HCT116 (cell line): Measurements from ENCODE around the gene ORM1. TPM values are rescaled to one million over a fixed set of nuclear protein-coding genes. Genes with fewer than 3 reads are reported as not detected.

Experiments
- ATAC-seq: fragments of 200-7000 bp; cut with Tn5 transposase; 2 replicates; pipeline ENCODE4 v1.9.1; 2020; ENCODE audit warnings: mild to moderate bottlenecking, moderate library complexity
- BruUV-seq: library from RNA; stranded (reverse); fragments of 400-500 nt; replicated peaks from 2 replicates; lab custom pipeline; 2021; lab: Mats Ljungman, UMichigan
- CTCF ChIA-PET: fragments of 300-600 bp; sonication (Branson Sonifier 250); formaldehyde crosslinking; loops from one replicate; lab custom pipeline; 2021; ENCODE audit warnings: antibody characterized with exemption; lab: Charles Lee
- POLR2A ChIA-PET: fragments of 300-600, 350-600 bp; sonication (Branson Sonifier 250); formaldehyde crosslinking; loops from one replicate; lab custom pipeline; 2021; ENCODE audit warnings: antibody characterized with exemption; lab: Charles Lee
- RAD21 ChIA-PET, 2 experiments: fragments of 300-600 bp; sonication (Branson Sonifier 250); formaldehyde crosslinking; loops; one replicate each; lab custom pipeline; 2023; ENCODE audit warnings: low total read pairs in 2 of 2; ENCODE audit not compliant: uncharacterized antibody in 2 of 2, unreplicated experiment in 2 of 2, low non-redundant PET in 1 of 2; lab: Charles Lee
- DNase-seq: peaks from one replicate; pipeline ENCODE4 v3.0.0-alpha.2; 2010; ENCODE audit warnings: low read depth, low spot score
- H2AFZ ChIP-seq: fragments of 200-600 bp; shearing (Covaris generic), sonication (generic); 2 replicates; pipeline ENCODE4 v1.6.1; 2017; ENCODE audit warnings: low read depth, mixed run types, mixed read lengths, antibody characterized with exemption, low read length; ENCODE audit not compliant: poor library complexity, severe bottlenecking
- H3K27ac ChIP-seq: 2 replicates; pipeline ENCODE4 v1.5.1; 2012; ENCODE audit warnings: low read depth, low read length
- H3K27me3 ChIP-seq: fragments of 200-600 bp; sonication (generic); 2 replicates; pipeline ENCODE4 v1.6.1; 2016; ENCODE audit warnings: mixed run types, low read length, mixed read lengths; ENCODE audit not compliant: insufficient read depth
- H3K36me3 ChIP-seq, 2 experiments: fragments of 200-500 bp in 1 of 2; fragments of 200-600 bp in 1 of 2; sonication (Bioruptor generic) in 1 of 2; sonication (generic) in 1 of 2; 2 replicates each; pipeline versions ENCODE4 v1.5.1 to v1.6.1; 2014 to 2016; ENCODE audit warnings: low read length in 2 of 2, inconsistent platforms in 1 of 2, mixed read lengths in 1 of 2, mixed run types in 1 of 2; ENCODE audit not compliant: insufficient read depth in 2 of 2, control insufficient read depth in 1 of 2
- H3K4me1 ChIP-seq, 2 experiments: fragments of 200-600 bp in 1 of 2; sonication (generic) in 1 of 2; 2 replicates each; pipeline versions ENCODE4 v1.5.1 to v1.6.1; 2012 to 2017; ENCODE audit warnings: low read length in 2 of 2, inconsistent platforms in 1 of 2, mild to moderate bottlenecking in 1 of 2, mixed read lengths in 1 of 2, mixed run types in 1 of 2, moderate library complexity in 1 of 2; ENCODE audit not compliant: insufficient read depth in 2 of 2, control insufficient read depth in 1 of 2
- H3K4me2 ChIP-seq: fragments of 200-600 bp; sonication (generic); 2 replicates; pipeline ENCODE4 v1.6.1; 2017; ENCODE audit warnings: mixed run types, low read length, mixed read lengths
- H3K4me3 ChIP-seq, 2 experiments: fragments of 200-600 bp in 1 of 2; sonication (generic) in 1 of 2; replicated peaks in 1 of 2; 2 replicates each; pipeline ENCODE4 v1.5.1; 2011 to 2016; ENCODE audit warnings: low read length in 2 of 2, control low read depth in 1 of 2, low read depth in 1 of 2, mild to moderate bottlenecking in 1 of 2, mixed read lengths in 1 of 2, mixed run types in 1 of 2
- H3K79me2 ChIP-seq: fragments of 200-600 bp; sonication (generic); 2 replicates; pipeline ENCODE4 v1.6.1; 2017; ENCODE audit warnings: mild to moderate bottlenecking, mixed run types, low read length, moderate library complexity, mixed read lengths; ENCODE audit not compliant: insufficient read depth
- H3K9ac ChIP-seq: fragments of 200-600 bp; sonication (generic); 2 replicates; pipeline ENCODE4 v1.6.1; 2016; ENCODE audit warnings: low read length, mixed read lengths
- H3K9me2 ChIP-seq: fragments of 200-600 bp; sonication (generic), shearing (Covaris generic); 2 replicates; pipeline ENCODE4 v1.6.1; 2017; ENCODE audit warnings: mixed run types, mild to moderate bottlenecking, moderate library complexity; ENCODE audit not compliant: insufficient read depth
- H3K9me3 ChIP-seq, 2 experiments: fragments of 200-500 bp in 1 of 2; fragments of 200-600 bp in 1 of 2; sonication (Bioruptor generic) in 1 of 2; sonication (generic) in 1 of 2; 2 replicates each; pipeline ENCODE4 v1.6.1; 2014 to 2017; ENCODE audit warnings: low read length in 2 of 2, mixed read lengths in 2 of 2, inconsistent platforms in 1 of 2, low read depth in 1 of 2, mild to moderate bottlenecking in 1 of 2, mixed run types in 1 of 2, moderate library complexity in 1 of 2; ENCODE audit not compliant: control insufficient read depth in 1 of 2, insufficient read depth in 1 of 2
- H4K20me1 ChIP-seq: fragments of 200-600 bp; sonication (generic), shearing (Covaris generic); 2 replicates; pipeline ENCODE4 v1.6.1; 2017; ENCODE audit warnings: mixed run types, mild to moderate bottlenecking, moderate library complexity; ENCODE audit not compliant: insufficient read depth
- ATF3 ChIP-seq: IDR thresholded peaks from 2 replicates; pipeline ENCODE4 v1.6.1; 2012
- CBX3 ChIP-seq: IDR thresholded peaks from 2 replicates; pipeline ENCODE4 v1.6.1; 2012; ENCODE audit warnings: low read depth
- EZH2 ChIP-seq: fragments of 200-600 bp; sonication (generic); IDR thresholded peaks from 2 replicates; pipeline ENCODE4 v1.6.1; 2017; ENCODE audit warnings: antibody characterized with exemption, mixed run types
- EZH2phosphoT487 ChIP-seq: fragments of 200-600 bp; IDR thresholded peaks from 2 replicates; pipeline ENCODE4 v1.6.1; 2018; ENCODE audit warnings: antibody characterized with exemption, borderline replicate concordance
- FOSL1 ChIP-seq: IDR thresholded peaks from 2 replicates; pipeline ENCODE4 v1.6.1; 2012; ENCODE audit warnings: low read depth
- POLR2A ChIP-seq: IDR thresholded peaks from 2 replicates; pipeline ENCODE4 v1.7.0; 2011; ENCODE audit warnings: borderline replicate concordance; ENCODE audit not compliant: insufficient read depth, insufficient read length; ENCODE audit errors: extremely low read depth
- POLR2AphosphoS5 ChIP-seq: IDR thresholded peaks from 2 replicates; pipeline ENCODE4 v1.6.1; 2011; ENCODE audit warnings: mild to moderate bottlenecking, low read depth, low read length, moderate library complexity
- SIN3A ChIP-seq: IDR thresholded peaks from 2 replicates; pipeline ENCODE4 v1.6.1; 2012; ENCODE audit warnings: low read depth
- SRF ChIP-seq: IDR thresholded peaks from 2 replicates; pipeline ENCODE4 v1.6.1; 2012; ENCODE audit warnings: low read depth
- TCF7L2 ChIP-seq: IDR thresholded peaks from 2 replicates; pipeline ENCODE4 v1.7.0; 2011; ENCODE audit warnings: borderline replicate concordance, inconsistent platforms; ENCODE audit not compliant: insufficient read depth, insufficient read length; ENCODE audit errors: extremely low read depth
- ZBTB33 ChIP-seq: IDR thresholded peaks from 2 replicates; pipeline ENCODE4 v1.6.1; 2011; ENCODE audit warnings: mild to moderate bottlenecking, low read length, moderate library complexity; ENCODE audit not compliant: insufficient replicate concordance; ENCODE audit errors: extremely low read depth
- intact Hi-C: fragments of 100-400 bp; cut with micrococcal nuclease; formaldehyde crosslinking; loops from 2 replicates; pipeline ENCODE4 v1.10.0; 2022
- total RNA-seq: library from RNA; stranded (reverse); gene quantifications from one replicate; pipeline ENCODE4 v1.2.1, GENCODE V29; 2021; ENCODE audit not compliant: unreplicated experiment
- TF ChIP-seq, protein P1 (sequence below): IDR thresholded peaks from 2 replicates; pipeline ENCODE4 v1.6.1; 2012

The ORM1 gene
- total RNA-seq, 1 experiment from 2014 or later: 5.6 TPM

DNA sequence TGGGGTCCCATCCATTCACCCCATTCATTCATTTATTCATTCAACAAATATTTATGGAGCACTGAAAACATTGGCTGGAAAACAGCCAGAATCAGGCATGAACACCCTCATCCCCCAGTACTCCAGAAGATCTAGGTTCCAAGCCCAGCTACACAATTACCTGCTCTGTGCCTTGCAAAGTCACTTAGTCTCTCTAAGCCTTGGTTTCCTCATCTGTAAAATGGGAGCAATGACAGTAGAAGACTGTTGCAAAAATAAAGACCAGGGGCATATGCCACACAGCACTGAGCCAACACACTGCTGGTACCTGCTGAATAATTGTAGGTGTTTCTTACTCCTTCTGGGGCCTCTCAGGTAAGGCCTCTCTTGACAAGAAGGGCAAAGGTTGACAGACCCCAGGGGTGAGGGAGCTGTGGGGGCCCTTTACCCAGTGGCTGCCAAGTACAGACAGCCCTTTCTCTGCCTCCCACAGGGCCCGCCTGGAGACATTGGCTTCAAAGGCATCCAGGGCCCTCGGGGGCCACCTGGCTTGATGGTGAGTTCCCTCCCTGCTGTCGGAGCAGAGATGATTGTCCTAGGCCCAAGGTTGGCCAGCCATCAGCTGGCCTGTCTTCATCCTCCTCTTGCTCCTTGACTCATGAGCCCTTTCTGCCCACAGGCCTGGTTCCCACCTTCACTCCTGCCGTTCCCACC is 22.6 kb upstream of the ORM1 start:
- Histone ChIP-seq H3K9me3 (no peaks in the 10 kb centered on the region), H3K36me3 (no peaks in the 10 kb centered on the region; a peak in 1 of 4 replicates), H3K27ac (no peak overlapping the region), H4K20me1 (no peaks in the 10 kb centered on the region)
- ATAC-seq: no peak
- RAD21 ChIA-PET: no interaction called here
- TF ChIP-seq EZH2: no peak
- no peak for TF ChIP-seq SIN3A
- no peak for TF ChIP-seq CBX3
- TF ChIP-seq SRF: no peak
- TF ChIP-seq FOSL1: no peak
- TF ChIP-seq, protein P1, sequence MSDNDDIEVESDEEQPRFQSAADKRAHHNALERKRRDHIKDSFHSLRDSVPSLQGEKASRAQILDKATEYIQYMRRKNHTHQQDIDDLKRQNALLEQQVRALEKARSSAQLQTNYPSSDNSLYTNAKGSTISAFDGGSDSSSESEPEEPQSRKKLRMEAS: no peak
- TF ChIP-seq ATF3: no peak
- no peak for TF ChIP-seq ZBTB33
- TF ChIP-seq EZH2phosphoT487: no peak
- TF ChIP-seq POLR2A: no peak
- no peak for TF ChIP-seq TCF7L2
- TF ChIP-seq POLR2AphosphoS5: no peak
- TF ChIP-seq, all 23 proteins: peak for 0
- H3K9ac ChIP-seq: no peak overlapping the region
- no peaks in the 10 kb centered on the region for H3K79me2 ChIP-seq
- H3K4me2 ChIP-seq: no peak overlapping the region
- H3K4me1 ChIP-seq: no peaks in the 10 kb centered on the region
- intact Hi-C loops: no loop called here
- no peak overlapping the region for H3K4me3 ChIP-seq
- POLR2A ChIA-PET: no interaction called here
- DNase-seq: no peak
- H2AFZ ChIP-seq: no peak overlapping the region
- no peaks in the 10 kb centered on the region for H3K9me2 ChIP-seq
- no peaks in the 10 kb centered on the region for H3K27me3 ChIP-seq
- CTCF ChIA-PET: interaction anchor here (0.9 to 1.6 kb wide), 2 partner anchors 9 to 218 kb away, joined by 4 to 6 read pairs; no protein-coding TSS in a partner anchor
- no TSS peak for BruUV-seq
